H7 (cell line): Measurements from ENCODE around the gene ZSCAN5C. TPM values are rescaled to one million over a fixed set of nuclear protein-coding genes. Genes with fewer than 3 reads are reported as not detected.

Experiments used
- DNase-seq: peaks from one replicate; pipeline ENCODE4 v3.0.0; 2012
- H3K27me3 ChIP-seq: 2 replicates; pipeline ENCODE4 v1.6.0; 2011; ENCODE audit warnings: mild to moderate bottlenecking, low read length; ENCODE audit not compliant: control insufficient read depth, insufficient read depth
- H3K36me3 ChIP-seq: replicated peaks from 2 replicates; pipeline ENCODE4 v1.5.1; 2011; ENCODE audit warnings: low read length; ENCODE audit not compliant: control insufficient read depth, insufficient read depth
- H3K4me3 ChIP-seq: 2 replicates; pipeline ENCODE4 v1.5.1; 2011; ENCODE audit warnings: low read depth, mild to moderate bottlenecking, control low read depth, low read length, moderate library complexity; ENCODE audit not compliant: insufficient read depth
- total RNA-seq: library from RNA; depleted of rRNA; stranded (reverse); fragments of >200 nt; shearing (Covaris generic); gene quantifications from 2 replicates; pipeline ENCODE4 v1.2.3, GENCODE V29; 2014; rRNA removed

ZSCAN5C gene
- total RNA-seq: not detected in 2 replicates

- no peak for DNase-seq
- H3K4me3 ChIP-seq: no peak within 1 kb of the TSS
- H3K36me3 ChIP-seq: no peaks in the 10 kb centered on the region
- H3K27me3 ChIP-seq: no peaks in the 10 kb centered on the region
Observed at GRCh38 chr19:56201973-56202372, at the start of gene ZSCAN5C. ZSCAN5C (plus strand) TSS chr19:56202273; CDS start chr19:56205914, 3,641 bp downstream.

GRCh38 chr19:56152644-56153043 lies 49.4 kb upstream of the ZSCAN5C start:
- Histone ChIP-seq H3K27me3 (no peaks in the 10 kb centered on the region), H3K4me3 (no peak overlapping the region), H3K36me3 (peaks cover 6% of the 10 kb centered on the region)
- DNase-seq: no peak

GRCh38 chr19:56153507-56153906 lies 48.6 kb upstream of the ZSCAN5C start:
- DNase-seq: peak; percentile 90
- H3K4me3 ChIP-seq: no peak overlapping the region
- no peaks in the 10 kb centered on the region for H3K27me3 ChIP-seq
- H3K36me3 ChIP-seq: peaks cover 6% of the 10 kb centered on the region

- peak; percentile 92 for DNase-seq
- H3K27me3 ChIP-seq: no peaks in the 10 kb centered on the region
- peaks cover 6% of the 10 kb centered on the region for H3K36me3 ChIP-seq
- H3K4me3 ChIP-seq: no peak overlapping the region
Observed at GRCh38 chr19:56155124-56155687, 46.9 kb upstream of the ZSCAN5C start.

- Histone ChIP-seq H3K36me3 (peaks cover 6% of the 10 kb centered on the region), H3K27me3 (no peaks in the 10 kb centered on the region), H3K4me3 (no peak overlapping the region)
- DNase-seq: no peak
Observed at GRCh38 chr19:56156768-56157167, 45.3 kb upstream of the ZSCAN5C start.

- no peak overlapping the region for H3K4me3 ChIP-seq
- peaks cover 6% of the 10 kb centered on the region for H3K36me3 ChIP-seq
- no peak for DNase-seq
- H3K27me3 ChIP-seq: no peaks in the 10 kb centered on the region
Observed at GRCh38 chr19:56158170-56158757, 43.8 kb upstream of the ZSCAN5C start.

- peaks cover 6% of the 10 kb centered on the region for H3K36me3 ChIP-seq
- no peaks in the 10 kb centered on the region for H3K27me3 ChIP-seq
- H3K4me3 ChIP-seq: no peak overlapping the region
- no peak for DNase-seq
Observed at GRCh38 chr19:56159009-56159559, 43.0 kb upstream of the ZSCAN5C start.

- no peak overlapping the region for H3K4me3 ChIP-seq
- DNase-seq: peak; percentile 56
- H3K27me3 ChIP-seq: no peaks in the 10 kb centered on the region
- H3K36me3 ChIP-seq: peaks cover 6% of the 10 kb centered on the region
Observed at GRCh38 chr19:56159622-56160271, 42.3 kb upstream of the ZSCAN5C start.

- no peak for DNase-seq
- Histone ChIP-seq H3K36me3 (no peaks in the 10 kb centered on the region; the same call in 1 of the 2 replicates), H3K27me3 (no peaks in the 10 kb centered on the region), H3K4me3 (no peak overlapping the region)
Observed at GRCh38 chr19:56161534-56161933, 40.5 kb upstream of the ZSCAN5C start.

GRCh38 chr19:56162258-56162657 lies 39.8 kb upstream of the ZSCAN5C start:
- H3K4me3 ChIP-seq: no peak overlapping the region
- DNase-seq: no peak
- no peaks in the 10 kb centered on the region for H3K27me3 ChIP-seq
- no peaks in the 10 kb centered on the region; the same call in 1 of the 2 replicates for H3K36me3 ChIP-seq

- no peaks in the 10 kb centered on the region for H3K27me3 ChIP-seq
- DNase-seq: no peak
- no peak overlapping the region for H3K4me3 ChIP-seq
- no peaks in the 10 kb centered on the region; the same call in 1 of the 2 replicates for H3K36me3 ChIP-seq
Observed at GRCh38 chr19:56163097-56163496, 39.0 kb upstream of the ZSCAN5C start.

GRCh38 chr19:56167064-56167578 lies 35.0 kb upstream of the ZSCAN5C start:
- Histone ChIP-seq H3K36me3 (no peaks in the 10 kb centered on the region), H3K27me3 (no peaks in the 10 kb centered on the region), H3K4me3 (no peak overlapping the region)
- DNase-seq: peak; percentile 83

- Histone ChIP-seq H3K36me3 (no peaks in the 10 kb centered on the region), H3K4me3 (no peak overlapping the region), H3K27me3 (no peaks in the 10 kb centered on the region)
- no peak for DNase-seq
Observed at GRCh38 chr19:56170261-56170660, 31.8 kb upstream of the ZSCAN5C start.

- Histone ChIP-seq H3K27me3 (no peaks in the 10 kb centered on the region), H3K4me3 (no peak overlapping the region), H3K36me3 (no peaks in the 10 kb centered on the region)
- DNase-seq: no peak
Observed at GRCh38 chr19:56174086-56174485, 28.0 kb upstream of the ZSCAN5C start.

- no peaks in the 10 kb centered on the region for H3K27me3 ChIP-seq
- no peaks in the 10 kb centered on the region for H3K36me3 ChIP-seq
- no peak overlapping the region for H3K4me3 ChIP-seq
- DNase-seq: no peak
Observed at GRCh38 chr19:56174550-56174949, 27.5 kb upstream of the ZSCAN5C start.
